Thoracic aorta (tissue), 2 donors: ENCODE measurements around the gene EEF2K. TPM values are rescaled to one million over a fixed set of nuclear protein-coding genes. Genes with fewer than 3 reads are reported as not detected.

Source experiments
- ATAC-seq: fragments of 150-250 bp; one replicate; pipeline ENCODE4 v1.8.0; 2017; ENCODE audit warnings: low read depth; ENCODE audit not compliant: insufficient number of reproducible peaks, low FRiP score
- DNase-seq: peaks from one replicate; pipeline ENCODE4 v3.0.0-alpha.2; 2020; ENCODE audit warnings: low spot score
- H3K27ac ChIP-seq, 2 donors: fragments of 200-600 bp; sonication (generic); 1 replicate in 1 of 2; 2 replicates in 1 of 2; pipeline ENCODE4 v1.5.1; 2016; ENCODE audit warnings: mild to moderate bottlenecking in 2 of 2, moderate library complexity in 2 of 2
- H3K27me3 ChIP-seq: fragments of 200-600 bp; sonication (generic); replicated peaks from 2 replicates; pipeline ENCODE4 v1.6.0; 2016; ENCODE audit warnings: mild to moderate bottlenecking; ENCODE audit not compliant: insufficient read depth
- H3K36me3 ChIP-seq: fragments of 200-600 bp; sonication (generic); one replicate; pipeline ENCODE4 v1.5.1; 2016
- H3K4me1 ChIP-seq, 2 donors: fragments of 200-600 bp; sonication (generic); 1 replicate in 1 of 2; 2 replicates in 1 of 2; pipeline versions ENCODE4 v1.5.1 to v1.6.0; 2016; ENCODE audit warnings: low read depth in 2 of 2, mild to moderate bottlenecking in 1 of 2; ENCODE audit not compliant: control insufficient read depth in 1 of 2
- H3K4me3 ChIP-seq: fragments of 200-600 bp; sonication (generic); 2 replicates; pipeline ENCODE4 v1.5.1; 2016; ENCODE audit warnings: mild to moderate bottlenecking
- H3K9me3 ChIP-seq: fragments of 200-600 bp; sonication (generic); 2 replicates; pipeline ENCODE4 v1.5.1; 2016
- CTCF ChIP-seq: fragments of 200-600 bp; sonication (generic); IDR thresholded peaks from one replicate; pipeline ENCODE4 v1.5.1; 2019; ENCODE audit warnings: antibody characterized with exemption
- total RNA-seq, 2 donors: library from RNA; depleted of rRNA; stranded (reverse); fragments of >200 nt; gene quantifications; one replicate each; pipeline versions ENCODE4 v1.1.0 to v1.2.3, GENCODE V29; 2016

Gene EEF2K
- total RNA-seq = 10 to 100 TPM; 35.1 to 38.2 TPM

GRCh38 chr16:22206013-22206841 lies at the start of gene EEF2K:
TSS of gene EEF2K (plus strand) at chr16:22206278. CDS start at chr16:22225730, 19,452 bp downstream.
- H3K36me3 ChIP-seq = no peaks in the 10 kb centered on the region
- H3K4me1 ChIP-seq = peaks cover 32 to 48% of the 10 kb centered on the region in 2 donors
- peak within 1 kb of the TSS; percentile 88 to 94 for H3K27ac ChIP-seq
- H3K4me3 ChIP-seq = peak within 1 kb of the TSS; percentile 97
- DNase-seq (peak; percentile 81), ATAC-seq (peak; percentile 92)
- peak; percentile 84 for TF ChIP-seq CTCF
- no peaks in the 10 kb centered on the region for H3K9me3 ChIP-seq
- no peaks in the 10 kb centered on the region for H3K27me3 ChIP-seq

GRCh38 chr16:22161401-22161800 lies 44.7 kb upstream of the EEF2K start:
- no peaks in the 10 kb centered on the region for H3K27me3 ChIP-seq
- H3K4me1 ChIP-seq = no peaks in the 10 kb centered on the region
- DNase-seq (no peak), ATAC-seq (no peak)
- H3K36me3 ChIP-seq = no peaks in the 10 kb centered on the region
- H3K4me3 ChIP-seq = no peak overlapping the region
- TF ChIP-seq CTCF = no peak
- H3K27ac ChIP-seq = no peak overlapping the region
- H3K9me3 ChIP-seq = no peaks in the 10 kb centered on the region

- DNase-seq = no peak
- Histone ChIP-seq H3K4me1 (no peaks in the 10 kb centered on the region), H3K4me3 (peak within 1 kb of the TSS; percentile 38), H3K27ac (no peak within 1 kb of the TSS), H3K9me3 (no peaks in the 10 kb centered on the region), H3K27me3 (no peaks in the 10 kb centered on the region), H3K36me3 (no peaks in the 10 kb centered on the region)
- no peak for TF ChIP-seq CTCF
- ATAC-seq = no peak
Measured at GRCh38 chr16:22161999-22162655, 44.0 kb upstream of the EEF2K start, which contains the start of gene SDR42E2. TSS of gene SDR42E2 (plus strand) at chr16:22162506. CDS start at chr16:22165583, 3,077 bp downstream.

- TF ChIP-seq CTCF = no peak
- H3K4me1 ChIP-seq = no peaks in the 10 kb centered on the region
- no peak overlapping the region for H3K27ac ChIP-seq
- H3K4me3 ChIP-seq = peak overlapping the region; percentile 38
- ATAC-seq = no peak
- no peaks in the 10 kb centered on the region for H3K36me3 ChIP-seq
- no peak for DNase-seq
- H3K9me3 ChIP-seq = no peaks in the 10 kb centered on the region
- no peaks in the 10 kb centered on the region for H3K27me3 ChIP-seq
Measured at GRCh38 chr16:22162656-22163009, 43.4 kb upstream of the EEF2K start.

- Histone ChIP-seq H3K9me3 (no peaks in the 10 kb centered on the region), H3K4me1 (no peaks in the 10 kb centered on the region), H3K27me3 (no peaks in the 10 kb centered on the region), H3K27ac (no peak overlapping the region), H3K36me3 (no peaks in the 10 kb centered on the region), H3K4me3 (no peak overlapping the region)
- DNase-seq (no peak), ATAC-seq (no peak)
- TF ChIP-seq CTCF = no peak
Measured at GRCh38 chr16:22163806-22164205, 42.3 kb upstream of the EEF2K start.
